ENCODE data around the gene TNFAIP8L1.
A peak's percentile ranks its signal among the peaks of the same experiment; 100 is the strongest.
"Not testable (repeated sequence)": the region's sequence is repeated elsewhere in the genome, so short reads cannot be mapped to it uniquely, and the experiment has no call there.

The TNFAIP8L1 gene

GRCh38 chr19:4638828-4639530 lies at the start of gene TNFAIP8L1:
Gene TNFAIP8L1, plus strand, starts transcription at chr19:4639516. Its CDS starts 12,354 bp downstream, at chr19:4651870.
- DNase-seq: peak; percentile 87

- DNase-seq: no peak
Observed at GRCh38 chr19:4589579-4590410, 49.5 kb upstream of the TNFAIP8L1 start.

GRCh38 chr19:4590559-4590958 lies 48.8 kb upstream of the TNFAIP8L1 start:
- no peak for DNase-seq

- no peak for DNase-seq
Observed at GRCh38 chr19:4591320-4591719, 48.0 kb upstream of the TNFAIP8L1 start.

- DNase-seq: no peak
Observed at GRCh38 chr19:4592445-4592844, 46.9 kb upstream of the TNFAIP8L1 start.

GRCh38 chr19:4593409-4593851 lies 45.9 kb upstream of the TNFAIP8L1 start:
- DNase-seq: no peak

- no peak for DNase-seq
Observed at GRCh38 chr19:4594201-4594600, 45.1 kb upstream of the TNFAIP8L1 start.

- not testable (repeated sequence) for DNase-seq
Observed at GRCh38 chr19:4595158-4595557, 44.2 kb upstream of the TNFAIP8L1 start.

GRCh38 chr19:4596033-4596904 lies 43.0 kb upstream of the TNFAIP8L1 start:
- DNase-seq: no peak

GRCh38 chr19:4597278-4597974 lies 41.9 kb upstream of the TNFAIP8L1 start:
- no peak for DNase-seq

GRCh38 chr19:4597975-4598671 lies 41.2 kb upstream of the TNFAIP8L1 start:
- no peak for DNase-seq

- DNase-seq: no peak
Observed at GRCh38 chr19:4598712-4599111, 40.6 kb upstream of the TNFAIP8L1 start.

GRCh38 chr19:4600082-4600481 lies 39.2 kb upstream of the TNFAIP8L1 start:
- no peak for DNase-seq

- DNase-seq: no peak
Observed at GRCh38 chr19:4600893-4601292, 38.4 kb upstream of the TNFAIP8L1 start.

- DNase-seq: no peak
Observed at GRCh38 chr19:4602173-4602788, 37.0 kb upstream of the TNFAIP8L1 start.

GRCh38 chr19:4602915-4603314 lies 36.4 kb upstream of the TNFAIP8L1 start:
- no peak for DNase-seq

GRCh38 chr19:4604912-4605311 lies 34.4 kb upstream of the TNFAIP8L1 start:
- DNase-seq: no peak

- DNase-seq: no peak
Observed at GRCh38 chr19:4606181-4606580, 33.1 kb upstream of the TNFAIP8L1 start.

- DNase-seq: peak; percentile 80
Observed at GRCh38 chr19:4606921-4607678, 32.2 kb upstream of the TNFAIP8L1 start.

- peak; percentile 5 for DNase-seq
Observed at GRCh38 chr19:4609878-4610511, 29.3 kb upstream of the TNFAIP8L1 start.
